Measurements from ENCODE around the gene ABCA4. TPM values are rescaled to one million over a fixed set of nuclear protein-coding genes. Genes with fewer than 3 reads are reported as not detected.

Gene ABCA4
- total RNA-seq, 2 experiments from 2014 or later = not detected

- peaks cover 19% of the 10 kb centered on the region for H3K27me3 Mint-ChIP-seq
- no peaks in the 10 kb centered on the region for H3K36me3 Mint-ChIP-seq (ENCODE audit: low read depth)
- POLR2A ChIA-PET = no interaction called here
- H3K27ac Mint-ChIP-seq = no peak overlapping the region
- no peaks in the 10 kb centered on the region for H3K4me1 Mint-ChIP-seq
- no peak overlapping the region for H3K4me3 Mint-ChIP-seq
- CTCF ChIA-PET = interaction anchor here (0.9 to 2.3 kb wide), 2 partner anchors 32 to 46 kb away, joined by 3 to 8 read pairs; no protein-coding TSS in a partner anchor
- no peaks in the 10 kb centered on the region for H3K9me3 Mint-ChIP-seq
- DNase-seq = no peak
Measured at GRCh38 chr1:94071976-94072375, 49.0 kb downstream of the ABCA4 start.

DNA sequence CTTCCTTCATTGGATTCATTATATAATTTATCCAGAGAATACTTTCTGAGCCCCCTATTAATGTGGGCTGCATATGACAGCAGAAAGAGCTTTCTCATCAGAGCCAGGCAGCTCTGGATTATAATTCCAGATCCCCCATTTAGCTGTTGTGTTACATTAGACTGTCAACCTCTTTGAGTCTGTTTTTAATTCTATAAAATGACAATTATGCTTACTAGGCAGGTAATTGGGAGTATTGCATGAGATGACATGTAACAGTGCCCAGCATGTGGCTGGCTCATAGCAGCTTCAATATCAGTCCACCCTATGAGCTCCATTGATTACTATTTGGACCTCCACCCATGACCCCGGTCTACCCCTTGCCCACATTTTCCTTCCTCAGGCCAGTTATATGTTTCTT, 49.6 kb downstream of the ABCA4 start:
- CTCF ChIA-PET = interaction anchor here (1.3 to 2.3 kb wide), 2 partner anchors 10 to 32 kb away, joined by 4 to 8 read pairs; no protein-coding TSS in a partner anchor
- Mint-ChIP-seq H3K27me3 (peaks cover 16% of the 10 kb centered on the region), H3K36me3 (ENCODE audit: low read depth) (no peaks in the 10 kb centered on the region), H3K27ac (no peak overlapping the region), H3K4me1 (no peaks in the 10 kb centered on the region), H3K9me3 (no peaks in the 10 kb centered on the region), H3K4me3 (no peak overlapping the region)
- DNase-seq = no peak
- POLR2A ChIA-PET = no interaction called here

- Mint-ChIP-seq H3K27ac (no peak overlapping the region), H3K4me3 (no peak overlapping the region), H3K36me3 (ENCODE audit: low read depth) (no peaks in the 10 kb centered on the region), H3K27me3 (peaks cover 15% of the 10 kb centered on the region), H3K9me3 (no peaks in the 10 kb centered on the region), H3K4me1 (no peaks in the 10 kb centered on the region)
- ChIA-PET CTCF (interaction anchor here (1.3 to 2.3 kb wide), 2 partner anchors 10 to 31 kb away, joined by 4 to 8 read pairs; no protein-coding TSS in a partner anchor), POLR2A (no interaction called here)
- no peak for DNase-seq
Measured at GRCh38 chr1:94070865-94071264, 50.1 kb downstream of the ABCA4 start.

DNA sequence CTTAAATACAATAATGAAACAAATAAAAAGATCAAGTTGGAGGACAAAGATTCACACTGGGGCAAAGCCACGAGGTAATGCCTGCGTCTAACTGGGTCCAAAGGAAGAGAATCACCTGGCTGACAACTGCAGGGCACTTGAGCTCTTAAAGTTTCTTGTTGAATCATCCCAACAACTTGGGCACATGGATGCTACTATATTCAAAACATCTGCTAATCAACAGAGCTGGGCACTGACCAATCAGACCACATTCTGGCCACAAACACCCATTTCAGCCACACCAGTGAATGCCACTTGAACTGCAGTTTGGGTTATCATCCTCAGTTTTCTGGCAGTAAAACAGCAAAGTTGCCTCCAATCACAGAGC, 51.0 kb downstream of the ABCA4 start:
- ChIA-PET CTCF (no interaction called here), POLR2A (no interaction called here)
- no peaks in the 10 kb centered on the region for H3K36me3 Mint-ChIP-seq (ENCODE audit: low read depth)
- H3K4me1 Mint-ChIP-seq = no peaks in the 10 kb centered on the region
- no peak for DNase-seq
- no peaks in the 10 kb centered on the region for H3K9me3 Mint-ChIP-seq
- H3K27me3 Mint-ChIP-seq = peaks cover 11% of the 10 kb centered on the region
- no peak overlapping the region for H3K4me3 Mint-ChIP-seq
- H3K27ac Mint-ChIP-seq = no peak overlapping the region

- H3K9me3 Mint-ChIP-seq = no peaks in the 10 kb centered on the region
- no peaks in the 10 kb centered on the region for H3K4me1 Mint-ChIP-seq
- POLR2A ChIA-PET = no interaction called here
- H3K4me3 Mint-ChIP-seq = no peak overlapping the region
- no peak for DNase-seq
- peaks cover 7% of the 10 kb centered on the region for H3K27me3 Mint-ChIP-seq
- no peak overlapping the region for H3K27ac Mint-ChIP-seq
- CTCF ChIA-PET = no interaction called here
- no peaks in the 10 kb centered on the region for H3K36me3 Mint-ChIP-seq (ENCODE audit: low read depth)
Measured at GRCh38 chr1:94068999-94069918, 51.7 kb downstream of the ABCA4 start.

- POLR2A ChIA-PET = no interaction called here
Measured at GRCh38 chr1:94068096-94068998, 52.6 kb downstream of the ABCA4 start.

DNA sequence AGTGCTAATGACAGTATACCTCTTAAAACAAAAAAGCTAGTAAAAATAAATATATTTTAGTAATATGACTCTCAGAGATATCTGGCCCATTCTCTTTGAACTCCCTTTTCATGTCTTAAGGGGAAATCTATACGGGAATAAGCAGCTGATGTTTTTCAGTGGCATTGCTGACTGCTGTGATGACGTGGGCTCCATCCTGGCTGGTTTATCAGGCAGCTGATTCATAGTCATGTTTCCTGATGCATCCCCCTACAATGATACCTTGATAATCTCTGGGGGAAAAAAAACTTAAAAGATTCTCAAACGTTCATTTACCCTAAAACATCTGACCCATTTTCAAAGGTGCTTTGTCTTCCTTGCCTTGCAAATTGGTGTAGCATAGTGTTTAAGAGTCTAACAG, 53.8 kb downstream of the ABCA4 start:
- DNase-seq = no peak
- ChIA-PET CTCF (no interaction called here), POLR2A (no interaction called here)

More at GRCh38 chr1:94068096-94068998, 52.6 kb downstream of the ABCA4 start:
- DNase-seq = no peak
- Mint-ChIP-seq H3K36me3 (ENCODE audit: low read depth) (no peaks in the 10 kb centered on the region), H3K4me1 (no peaks in the 10 kb centered on the region), H3K4me3 (no peak overlapping the region), H3K27ac (no peak overlapping the region), H3K9me3 (no peaks in the 10 kb centered on the region), H3K27me3 (peaks cover 7% of the 10 kb centered on the region)
- CTCF ChIA-PET = interaction anchor here (0.8 kb wide), 1 partner anchor 28 kb away, joined by 3 read pairs; no protein-coding TSS in a partner anchor

GRCh38 chr1:94063379-94063778, 57.6 kb downstream of the ABCA4 start:
- ChIA-PET POLR2A (no interaction called here), CTCF (interaction anchor here (0.6 to 6.4 kb wide), 6 partner anchors 22 to 743 kb away, joined by 3 to 44 read pairs (median 4); no protein-coding TSS in a partner anchor)
- H3K27me3 Mint-ChIP-seq = peaks cover 14% of the 10 kb centered on the region
- no peak overlapping the region for H3K4me3 Mint-ChIP-seq
- H3K27ac Mint-ChIP-seq = no peak overlapping the region
- no peaks in the 10 kb centered on the region for H3K9me3 Mint-ChIP-seq
- H3K4me1 Mint-ChIP-seq = no peaks in the 10 kb centered on the region
- no peak for DNase-seq
- H3K36me3 Mint-ChIP-seq (ENCODE audit: low read depth) = no peaks in the 10 kb centered on the region

More for the DNA sequence above, 53.8 kb downstream of the ABCA4 start:
- Mint-ChIP-seq H3K36me3 (ENCODE audit: low read depth) (no peaks in the 10 kb centered on the region), H3K4me3 (no peak overlapping the region), H3K27ac (no peak overlapping the region), H3K9me3 (no peaks in the 10 kb centered on the region), H3K27me3 (peaks cover 7% of the 10 kb centered on the region), H3K4me1 (no peaks in the 10 kb centered on the region)

DNA sequence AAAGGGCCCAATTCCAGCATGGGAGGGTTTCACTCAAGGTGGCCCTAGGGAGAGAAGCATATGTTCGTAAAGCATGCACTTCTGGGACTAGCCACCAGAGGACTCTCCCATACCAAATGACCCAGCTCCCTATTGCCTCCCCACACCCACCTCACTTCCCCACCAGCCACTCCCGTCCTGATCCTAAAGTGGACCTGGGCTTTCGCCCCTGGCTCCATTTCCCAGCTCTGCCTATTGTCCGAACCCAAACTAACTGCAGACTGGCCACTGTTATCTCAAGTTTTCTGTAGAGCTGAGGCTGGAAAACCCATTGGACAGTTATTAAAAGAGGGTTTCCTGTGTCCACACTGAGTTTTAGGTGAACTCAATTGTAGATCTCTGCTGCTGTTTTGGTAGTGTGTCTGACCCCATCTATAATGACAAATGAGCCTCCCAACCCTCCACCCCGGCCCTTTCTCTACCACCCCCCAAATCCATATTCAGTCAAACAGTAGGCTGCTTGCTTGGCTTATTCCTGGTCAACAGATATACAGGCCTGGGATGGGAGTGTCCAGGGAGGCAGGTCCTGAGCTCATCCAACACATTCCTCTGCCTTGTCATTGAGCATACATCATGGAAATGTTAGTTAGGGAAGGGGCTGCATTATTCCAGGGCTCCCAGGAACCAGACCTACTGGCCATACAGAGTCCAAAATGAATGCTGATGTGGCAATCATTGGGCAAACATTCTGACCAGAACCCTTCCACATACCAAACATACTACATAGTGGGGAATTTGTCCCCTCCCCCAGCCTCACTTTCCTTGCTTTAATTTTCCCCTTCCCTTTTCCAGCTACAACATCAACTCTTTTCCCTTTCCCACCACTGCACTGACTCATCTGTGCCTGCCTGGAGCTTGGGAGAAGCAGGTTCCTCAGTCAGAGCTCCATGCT, 59.2 kb downstream of the ABCA4 start:
- H3K9me3 Mint-ChIP-seq = no peaks in the 10 kb centered on the region

DNA sequence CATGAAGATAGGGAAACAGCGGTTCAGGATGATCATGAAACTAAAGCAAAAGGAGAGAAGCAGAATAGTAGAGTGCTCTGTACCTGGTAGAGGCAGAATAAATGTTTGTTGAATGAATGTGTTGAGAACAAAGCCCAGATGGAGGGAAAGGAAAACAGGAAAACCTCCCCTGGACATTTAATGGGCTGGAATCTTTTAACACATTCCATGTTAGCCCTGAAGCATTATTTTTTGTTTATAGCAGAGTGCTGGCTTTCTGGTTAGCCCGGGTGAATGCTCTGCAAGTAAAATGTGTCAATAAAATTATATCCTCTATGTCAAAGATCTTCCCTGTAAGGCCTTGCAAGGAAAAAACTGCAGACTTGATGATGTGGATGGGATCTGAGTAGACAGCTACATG, 60.2 kb downstream of the ABCA4 start:
- Mint-ChIP-seq H3K27ac (no peak overlapping the region), H3K36me3 (ENCODE audit: low read depth) (no peaks in the 10 kb centered on the region), H3K9me3 (no peaks in the 10 kb centered on the region), H3K4me1 (no peaks in the 10 kb centered on the region), H3K27me3 (peaks cover 25% of the 10 kb centered on the region), H3K4me3 (no peak overlapping the region)
- no peak for DNase-seq
- ChIA-PET POLR2A (no interaction called here), CTCF (interaction anchor here (1.5 to 6.4 kb wide), 2 partner anchors 10 to 274 kb away, joined by 4 to 44 read pairs; no protein-coding TSS in a partner anchor)

More for the DNA sequence above, 59.2 kb downstream of the ABCA4 start:
- POLR2A ChIA-PET = no interaction called here
- CTCF ChIA-PET = interaction anchor here (1.1 to 6.4 kb wide), 7 partner anchors 9 to 402 kb away, joined by 3 to 44 read pairs (median 4); no protein-coding TSS in a partner anchor
- no peaks in the 10 kb centered on the region for H3K36me3 Mint-ChIP-seq (ENCODE audit: low read depth)
- H3K4me1 Mint-ChIP-seq = no peaks in the 10 kb centered on the region
- no peak overlapping the region for H3K27ac Mint-ChIP-seq
- peaks cover 25% of the 10 kb centered on the region for H3K27me3 Mint-ChIP-seq
- no peak overlapping the region for H3K4me3 Mint-ChIP-seq
- peak; percentile 37 for DNase-seq

- Mint-ChIP-seq H3K27ac (no peak overlapping the region), H3K27me3 (peaks cover 34% of the 10 kb centered on the region), H3K4me1 (no peaks in the 10 kb centered on the region), H3K9me3 (no peaks in the 10 kb centered on the region), H3K4me3 (no peak overlapping the region), H3K36me3 (ENCODE audit: low read depth) (no peaks in the 10 kb centered on the region)
- no peak for DNase-seq
- POLR2A ChIA-PET = interaction anchor here (1.4 kb wide), 1 partner anchor 42 kb away, joined by 3 read pairs; no protein-coding TSS in a partner anchor
- CTCF ChIA-PET = no interaction called here
Measured at GRCh38 chr1:94058766-94059165, 62.2 kb downstream of the ABCA4 start.

DNA sequence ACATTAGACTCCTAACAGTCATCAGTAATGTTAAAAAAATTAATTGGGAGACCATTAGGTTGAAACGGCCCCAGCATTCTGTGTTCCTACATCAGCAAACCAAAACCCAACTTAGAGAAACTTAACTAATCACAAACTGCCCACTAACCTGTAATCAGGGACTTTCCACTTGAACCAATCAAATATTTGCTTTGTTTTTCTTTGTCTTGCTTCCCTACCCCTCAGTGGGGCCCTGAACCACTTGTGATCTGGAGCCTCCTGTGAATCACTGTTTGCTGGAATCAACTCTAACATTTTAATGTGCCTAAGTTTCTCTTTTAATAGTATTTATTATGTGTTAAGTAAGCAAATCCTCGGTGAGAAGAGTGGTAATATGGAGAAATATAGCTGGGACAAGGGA, 64.0 kb downstream of the ABCA4 start:
- ChIA-PET CTCF (no interaction called here), POLR2A (no interaction called here)
- Mint-ChIP-seq H3K4me3 (no peak overlapping the region), H3K4me1 (no peaks in the 10 kb centered on the region), H3K9me3 (no peaks in the 10 kb centered on the region), H3K27me3 (peaks cover 34% of the 10 kb centered on the region), H3K27ac (no peak overlapping the region), H3K36me3 (ENCODE audit: low read depth) (no peaks in the 10 kb centered on the region)
- DNase-seq = no peak
